ENCODE measurements around the gene SLC29A4. TPM values are rescaled to one million over a fixed set of nuclear protein-coding genes. Genes with fewer than 3 reads are reported as not detected.
"Not testable (repeated sequence)": the region's sequence is repeated elsewhere in the genome, so short reads cannot be mapped to it uniquely, and the experiment has no call there.

Gene SLC29A4
- polyA plus RNA-seq, 3 donors from 2014 or later = 0.51 to 0.99 TPM; not detected in 1

DNA sequence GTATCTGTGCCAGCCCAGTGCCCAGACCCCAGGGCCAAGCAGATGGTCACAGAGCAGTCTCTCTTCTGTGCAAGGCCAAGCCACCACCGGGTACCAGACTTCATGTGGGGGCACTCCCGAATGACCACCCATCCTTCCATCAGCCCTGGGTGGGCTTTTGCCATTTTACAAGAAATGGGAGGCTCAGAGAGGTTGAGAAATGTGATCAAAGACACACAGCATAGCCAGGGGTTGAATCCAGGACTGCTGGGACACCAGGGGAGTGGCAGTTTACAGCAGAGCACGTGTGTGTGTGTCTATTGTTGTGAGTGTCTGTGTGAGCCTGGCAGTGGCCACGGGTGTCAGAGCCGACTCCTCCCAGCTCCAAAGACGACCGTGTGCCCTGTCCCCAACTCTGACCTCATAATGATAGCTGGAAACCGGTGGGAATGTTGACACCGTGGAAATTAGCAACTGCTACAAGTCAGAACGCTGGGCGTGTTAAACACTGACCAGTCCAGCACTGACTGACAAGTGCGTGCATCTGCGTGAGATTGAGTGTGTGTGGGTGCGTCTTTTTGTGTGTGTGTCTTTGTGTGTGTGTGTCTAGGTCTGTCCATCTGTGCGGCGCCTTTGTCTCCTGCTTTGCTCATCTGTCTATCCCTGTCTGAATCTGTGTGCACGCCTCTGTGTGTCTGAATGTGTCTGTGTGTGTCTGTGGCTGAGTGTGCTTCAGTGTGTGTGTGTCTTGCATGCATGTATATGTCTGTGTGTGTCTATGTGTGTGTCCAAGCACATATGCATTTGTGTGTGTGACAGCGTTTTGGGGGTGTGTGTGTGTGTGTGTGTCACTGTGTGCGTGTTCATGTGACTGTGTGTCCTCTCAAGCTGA lies 17.2 kb upstream of the SLC29A4 start:
- no peaks in the 10 kb centered on the region for H3K9me3 Mint-ChIP-seq
- H3K4me3 Mint-ChIP-seq = no peak overlapping the region
- no peak for DNase-seq
- H3K27me3 Mint-ChIP-seq (ENCODE audit: low read depth in 3 of 3) = peaks cover 0 to 7% (median 6%) of the 10 kb centered on the region in 3 donors
- H3K36me3 Mint-ChIP-seq = no peaks in the 10 kb centered on the region
- no peaks in the 10 kb centered on the region for H3K4me1 Mint-ChIP-seq
- H3K27ac Mint-ChIP-seq = no peak overlapping the region

DNA sequence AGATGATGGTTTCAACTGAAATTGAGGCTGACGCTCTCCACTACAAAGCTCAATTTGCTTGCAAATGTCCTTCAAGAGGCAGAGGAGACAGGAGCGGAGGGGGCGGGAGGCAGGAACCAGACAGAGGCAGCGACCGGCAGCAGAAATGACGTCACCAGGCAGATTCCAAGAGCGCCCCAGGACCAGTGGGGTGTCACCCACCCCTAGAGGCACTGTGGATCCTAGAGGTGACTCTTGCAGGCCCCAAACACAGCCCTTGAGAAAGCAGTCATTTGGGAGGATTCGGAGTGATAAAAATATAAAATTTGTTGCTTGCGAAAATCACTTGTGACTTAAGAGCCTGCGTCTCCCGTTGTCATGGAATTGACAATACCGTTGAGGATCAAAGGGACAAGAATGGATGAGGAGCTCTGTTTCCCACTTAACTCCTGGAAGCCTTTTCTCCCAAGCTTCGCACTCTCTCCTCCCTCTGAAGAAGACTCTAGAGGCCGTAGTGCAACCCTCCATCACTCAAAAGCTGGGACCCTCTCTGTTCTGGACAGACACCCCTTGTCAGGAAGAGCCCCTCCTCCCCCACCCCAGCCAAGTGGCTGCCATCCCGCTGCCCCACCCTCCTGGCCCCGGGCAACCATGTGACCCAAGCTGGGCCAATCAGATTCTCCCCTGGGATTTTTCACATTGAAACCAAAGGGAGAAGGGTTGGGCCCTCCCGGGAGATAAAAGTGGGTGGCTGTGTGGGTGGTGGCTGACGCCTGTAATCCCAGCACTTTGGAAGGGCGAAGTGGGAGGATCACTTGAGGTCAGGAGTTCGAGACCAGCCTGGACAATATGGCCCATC lies 16.3 kb upstream of the SLC29A4 start:
- no peak overlapping the region for H3K4me3 Mint-ChIP-seq
- H3K27me3 Mint-ChIP-seq (ENCODE audit: low read depth in 3 of 3) = peaks cover 0 to 9% (median 6%) of the 10 kb centered on the region in 3 donors
- H3K27ac Mint-ChIP-seq = no peak overlapping the region
- H3K9me3 Mint-ChIP-seq = no peaks in the 10 kb centered on the region
- no peak for DNase-seq
- no peaks in the 10 kb centered on the region for H3K36me3 Mint-ChIP-seq
- H3K4me1 Mint-ChIP-seq = no peaks in the 10 kb centered on the region

DNA sequence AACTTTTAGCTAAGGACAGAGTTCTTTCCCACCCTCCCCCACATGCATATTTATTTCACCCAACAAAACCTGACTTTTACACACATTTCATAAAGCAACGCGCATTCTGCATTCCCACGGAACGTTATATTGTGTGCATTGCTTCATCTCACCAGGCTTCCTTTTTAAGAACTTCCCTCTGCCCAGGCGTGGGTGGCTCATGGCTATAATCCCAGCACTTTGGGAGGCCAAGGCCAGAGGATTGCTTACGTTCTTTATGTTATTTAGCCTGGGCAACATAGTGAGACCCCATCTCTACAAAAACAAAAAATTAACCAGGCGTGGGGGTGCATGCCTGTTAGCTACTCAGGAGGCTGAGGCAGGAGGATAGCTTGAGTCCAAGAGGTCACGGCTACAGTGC lies 14.9 kb upstream of the SLC29A4 start:
- not testable (repeated sequence) for DNase-seq

DNA sequence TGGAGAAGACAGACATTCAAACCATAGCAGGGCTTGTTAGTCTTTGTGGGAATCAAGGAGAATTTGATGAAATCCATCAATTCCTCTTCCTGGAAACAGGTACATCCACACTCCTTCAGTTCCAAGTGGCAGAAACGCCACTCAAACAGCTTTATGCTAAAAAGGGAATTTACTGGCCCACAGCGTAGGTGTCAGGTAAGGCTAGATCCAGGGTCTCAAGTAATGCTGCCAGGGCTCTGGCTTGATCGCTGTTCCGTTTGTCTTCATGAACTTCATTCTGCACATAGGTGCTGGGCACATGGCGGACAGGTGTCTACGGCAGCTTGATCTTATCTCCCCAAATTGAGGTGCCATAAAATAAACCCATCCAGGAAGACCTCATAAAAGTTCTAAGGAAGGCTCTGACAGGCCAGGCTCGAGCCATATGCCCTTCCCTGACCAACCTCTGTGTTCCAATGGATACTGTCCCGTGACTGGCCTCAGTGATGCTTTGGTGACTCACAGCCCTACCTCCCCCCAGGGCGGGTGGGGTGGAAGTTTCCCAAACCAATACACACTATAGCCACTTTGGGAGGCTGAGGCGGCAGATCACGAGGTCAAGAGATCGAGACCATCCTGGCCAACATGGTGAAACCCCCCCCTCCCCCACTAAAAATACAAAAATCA lies 12.6 kb upstream of the SLC29A4 start:
- not testable (repeated sequence) for H3K36me3 Mint-ChIP-seq; H3K9me3 Mint-ChIP-seq; H3K27ac Mint-ChIP-seq; DNase-seq; H3K4me3 Mint-ChIP-seq; H3K27me3 Mint-ChIP-seq (ENCODE audit: low read depth in 3 of 3); H3K4me1 Mint-ChIP-seq

More for the DNA sequence above, 14.9 kb upstream of the SLC29A4 start:
- not testable (repeated sequence) for H3K4me1 Mint-ChIP-seq; H3K36me3 Mint-ChIP-seq; H3K4me3 Mint-ChIP-seq; H3K9me3 Mint-ChIP-seq; H3K27me3 Mint-ChIP-seq (ENCODE audit: low read depth in 3 of 3); H3K27ac Mint-ChIP-seq

GRCh38 chr7:5270788-5271187 lies 12.0 kb upstream of the SLC29A4 start:
- no peak overlapping the region for H3K27ac Mint-ChIP-seq
- H3K36me3 Mint-ChIP-seq = no peaks in the 10 kb centered on the region
- no peak for DNase-seq
- H3K4me1 Mint-ChIP-seq = no peaks in the 10 kb centered on the region
- H3K27me3 Mint-ChIP-seq (ENCODE audit: low read depth in 3 of 3) = peaks cover 3 to 8% (median 5%) of the 10 kb centered on the region in 3 donors
- H3K9me3 Mint-ChIP-seq = no peaks in the 10 kb centered on the region
- no peak overlapping the region for H3K4me3 Mint-ChIP-seq

DNA sequence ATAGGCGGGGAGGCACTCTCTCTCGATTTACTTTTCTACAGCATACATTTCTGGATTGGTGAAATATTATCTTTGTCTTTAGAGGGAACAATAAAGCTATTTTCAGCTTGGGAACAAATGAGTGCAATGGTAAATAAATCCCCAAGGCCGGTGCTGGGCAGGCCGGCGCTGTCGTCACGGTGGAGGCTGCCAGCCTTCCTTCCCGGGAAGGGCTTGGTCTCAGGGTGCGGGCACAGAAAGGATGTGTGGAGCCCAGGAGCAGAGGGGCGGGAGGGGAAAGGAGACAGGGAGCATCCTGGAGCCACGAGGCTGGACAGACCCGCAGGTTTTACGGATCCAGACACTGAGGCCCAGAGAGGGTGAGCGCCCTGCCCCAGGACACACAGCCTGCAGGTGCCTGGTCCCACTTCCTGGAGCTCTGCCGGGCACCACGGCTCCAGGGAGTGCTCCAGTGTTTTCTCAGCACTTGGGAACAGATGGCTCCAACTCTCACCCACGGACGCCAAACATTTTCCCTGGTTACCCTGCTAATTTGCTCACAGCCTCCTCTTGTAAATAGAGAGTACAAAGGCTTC lies 8.8 kb upstream of the SLC29A4 start:
- H3K27ac Mint-ChIP-seq; H3K36me3 Mint-ChIP-seq; H3K27me3 Mint-ChIP-seq (ENCODE audit: low read depth in 3 of 3); H3K4me3 Mint-ChIP-seq; DNase-seq; H3K4me1 Mint-ChIP-seq; H3K9me3 Mint-ChIP-seq: not testable (repeated sequence)

DNA sequence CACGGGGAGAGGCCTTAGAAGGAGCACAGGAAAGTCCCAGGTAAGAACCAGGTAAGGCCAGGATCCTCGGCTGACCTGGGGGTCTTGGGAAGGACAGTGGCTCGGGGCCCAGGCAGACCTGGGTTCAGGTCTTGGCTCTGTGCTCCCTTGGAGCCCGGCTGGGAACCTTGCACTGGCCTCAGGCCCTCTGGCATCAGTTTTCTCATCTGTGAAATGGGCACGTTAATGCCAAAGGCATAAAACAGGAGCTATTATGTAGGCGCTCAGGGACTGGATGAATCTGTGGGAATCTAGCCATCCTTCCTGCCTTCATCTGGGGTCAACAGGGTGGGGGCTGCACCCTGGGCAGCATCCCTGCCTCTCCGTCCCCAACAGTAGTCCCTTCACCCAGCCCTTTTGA lies 8.3 kb upstream of the SLC29A4 start:
- H3K27ac Mint-ChIP-seq = no peak overlapping the region
- no peaks in the 10 kb centered on the region for H3K36me3 Mint-ChIP-seq
- H3K27me3 Mint-ChIP-seq (ENCODE audit: low read depth in 3 of 3) = peaks cover 3 to 7% (median 5%) of the 10 kb centered on the region in 3 donors
- H3K9me3 Mint-ChIP-seq = no peaks in the 10 kb centered on the region
- no peak for DNase-seq
- H3K4me1 Mint-ChIP-seq = no peaks in the 10 kb centered on the region
- H3K4me3 Mint-ChIP-seq = no peak overlapping the region

DNA sequence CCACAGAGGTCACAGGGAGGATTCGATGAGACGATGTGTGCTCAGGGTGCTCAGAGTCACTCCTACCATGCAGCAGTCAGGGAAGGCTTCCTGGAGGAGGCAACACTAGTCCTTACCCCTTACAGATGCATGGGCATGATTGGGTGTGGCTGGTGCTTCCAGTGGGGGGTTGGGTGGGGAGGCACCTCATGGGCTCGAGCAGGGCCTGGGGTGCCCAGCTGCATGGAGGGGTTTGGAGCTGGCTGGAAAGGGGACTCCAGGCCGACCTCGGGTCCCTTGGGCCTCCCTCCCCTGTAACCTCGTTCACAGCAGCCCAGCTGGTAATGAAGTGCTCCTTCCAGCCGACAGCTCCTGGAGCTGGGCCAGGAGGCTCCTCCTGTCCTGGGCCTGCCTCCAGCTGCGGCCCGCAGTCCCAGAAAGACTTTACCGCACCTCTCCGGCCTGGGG lies 7.7 kb upstream of the SLC29A4 start:
- not testable (repeated sequence) for H3K4me3 Mint-ChIP-seq; DNase-seq; H3K27me3 Mint-ChIP-seq (ENCODE audit: low read depth in 3 of 3); H3K36me3 Mint-ChIP-seq; H3K9me3 Mint-ChIP-seq; H3K27ac Mint-ChIP-seq; H3K4me1 Mint-ChIP-seq

- H3K27me3 Mint-ChIP-seq (ENCODE audit: low read depth in 3 of 3); H3K36me3 Mint-ChIP-seq; H3K27ac Mint-ChIP-seq; H3K4me3 Mint-ChIP-seq; H3K9me3 Mint-ChIP-seq; DNase-seq; H3K4me1 Mint-ChIP-seq: not testable (repeated sequence)
Observed at GRCh38 chr7:5275510-5275909, 7.2 kb upstream of the SLC29A4 start.

GRCh38 chr7:5276123-5276522 lies 6.6 kb upstream of the SLC29A4 start:
- not testable (repeated sequence) for H3K4me3 Mint-ChIP-seq; H3K27me3 Mint-ChIP-seq (ENCODE audit: low read depth in 3 of 3); H3K9me3 Mint-ChIP-seq; DNase-seq; H3K27ac Mint-ChIP-seq; H3K36me3 Mint-ChIP-seq; H3K4me1 Mint-ChIP-seq

DNA sequence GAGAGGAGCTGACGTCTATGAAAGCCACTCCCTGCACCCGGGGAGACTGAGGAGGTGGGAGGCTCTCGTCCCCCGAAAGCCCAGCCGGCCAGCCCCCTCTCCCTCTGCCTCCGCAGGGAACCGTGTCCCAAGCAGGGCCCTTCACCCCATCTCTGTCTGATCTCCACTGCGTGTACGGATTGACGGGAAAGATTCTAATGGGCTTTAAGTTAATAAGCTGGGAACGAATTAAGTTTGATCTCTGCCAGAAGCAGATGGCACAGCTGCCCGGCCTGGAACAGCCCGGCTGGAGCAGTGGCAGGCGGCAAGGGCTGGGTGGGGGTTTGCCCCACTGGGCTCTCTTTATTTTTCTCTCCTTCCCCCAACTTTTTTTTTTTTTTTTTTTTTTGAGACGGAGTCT lies 6.1 kb upstream of the SLC29A4 start:
- Mint-ChIP-seq H3K4me3 (no peak overlapping the region), H3K9me3 (peaks cover 0 to 2% (median 0%) of the 10 kb centered on the region in 6 donors), H3K27me3 (ENCODE audit: low read depth in 3 of 3) (peaks cover 4 to 5% (median 5%) of the 10 kb centered on the region in 3 donors), H3K36me3 (no peaks in the 10 kb centered on the region), H3K27ac (no peak overlapping the region), H3K4me1 (no peaks in the 10 kb centered on the region)
- DNase-seq = no peak

DNA sequence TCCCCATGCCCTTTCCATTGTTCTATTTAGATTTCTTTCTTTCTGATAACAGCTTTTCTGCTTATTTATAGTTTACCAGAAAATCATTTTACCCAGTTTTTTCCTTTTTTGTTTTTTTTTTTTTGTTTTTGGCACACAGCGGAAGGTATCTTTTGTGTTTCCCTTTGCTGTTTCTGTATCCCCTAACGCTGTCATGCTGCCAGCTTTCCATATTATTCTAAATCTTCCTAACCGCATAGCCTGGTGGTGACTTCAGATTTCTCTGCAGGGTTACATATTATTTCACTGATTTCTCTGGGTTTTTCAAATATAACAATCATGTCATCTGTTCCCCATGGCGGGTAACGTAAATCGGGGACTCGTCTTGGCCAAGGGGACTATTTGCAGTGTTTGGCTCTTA lies 4.0 kb upstream of the SLC29A4 start:
- Mint-ChIP-seq H3K36me3 (no peaks in the 10 kb centered on the region), H3K27ac (no peak overlapping the region), H3K4me3 (no peak overlapping the region), H3K4me1 (no peaks in the 10 kb centered on the region), H3K27me3 (ENCODE audit: low read depth in 3 of 3) (peaks cover 2 to 5% (median 2%) of the 10 kb centered on the region in 3 donors), H3K9me3 (peaks cover 0 to 2% (median 0%) of the 10 kb centered on the region in 6 donors)
- DNase-seq = no peak

GRCh38 chr7:5279734-5280133 lies 3.0 kb upstream of the SLC29A4 start:
- H3K27me3 Mint-ChIP-seq (ENCODE audit: low read depth in 3 of 3) = peaks cover 4 to 10% (median 5%) of the 10 kb centered on the region in 3 donors
- H3K27ac Mint-ChIP-seq = no peak overlapping the region
- DNase-seq = no peak
- no peak overlapping the region for H3K4me3 Mint-ChIP-seq
- H3K36me3 Mint-ChIP-seq = no peaks in the 10 kb centered on the region
- peaks cover 0 to 2% of the 10 kb centered on the region in 2 donors for H3K4me1 Mint-ChIP-seq
- peaks cover 0 to 2% (median 0%) of the 10 kb centered on the region in 6 donors for H3K9me3 Mint-ChIP-seq
